Glutamatergic neuron (in vitro differentiated cells): ENCODE data around the gene NPHP4. TPM values are rescaled to one million over a fixed set of nuclear protein-coding genes. Genes with fewer than 3 reads are reported as not detected.
"Not testable (repeated sequence)": the region's sequence is repeated elsewhere in the genome, so short reads cannot be mapped to it uniquely, and the experiment has no call there.

Experiments used
- DNase-seq: peaks from one replicate; pipeline ENCODE4 v3.0.0; 2022
- H3K27ac Mint-ChIP-seq: one replicate; pipeline ENCODE4 v1.8.0; 2020; ENCODE audit warnings: mild to moderate bottlenecking, mixed read lengths, inconsistent platforms; ENCODE audit not compliant: unreplicated experiment
- H3K27me3 Mint-ChIP-seq: one replicate; pipeline ENCODE4 v1.8.0; 2020; ENCODE audit warnings: mild to moderate bottlenecking, moderate library complexity, mixed read lengths, inconsistent platforms; ENCODE audit not compliant: unreplicated experiment
- H3K36me3 Mint-ChIP-seq: one replicate; pipeline ENCODE4 v1.8.0; 2020; ENCODE audit warnings: mild to moderate bottlenecking, mixed read lengths, inconsistent platforms; ENCODE audit not compliant: unreplicated experiment
- H3K4me1 Mint-ChIP-seq: one replicate; pipeline ENCODE4 v1.8.0; 2020; ENCODE audit warnings: mild to moderate bottlenecking, low read depth, mixed read lengths, inconsistent platforms; ENCODE audit not compliant: unreplicated experiment
- H3K4me3 Mint-ChIP-seq: one replicate; pipeline ENCODE4 v1.8.0; 2020; ENCODE audit warnings: mild to moderate bottlenecking, mixed read lengths, inconsistent platforms; ENCODE audit not compliant: unreplicated experiment
- H3K9me3 Mint-ChIP-seq: one replicate; pipeline ENCODE4 v1.8.0; 2020; ENCODE audit warnings: mild to moderate bottlenecking, moderate library complexity, mixed read lengths, inconsistent platforms; ENCODE audit not compliant: unreplicated experiment
- CTCF ChIP-seq: fragments of 200-600 bp; sonication (generic); IDR thresholded peaks from one replicate; pipeline ENCODE4 v1.5.0; 2021; ENCODE audit not compliant: partially characterized antibody, unreplicated experiment
- total RNA-seq: library from RNA; stranded (reverse); fragmentation: NEBNext Ultra II Directional; extraction: Animal tissue kit (Norgen Biotek cat#: 25700); gene quantifications from one replicate; pipeline ENCODE4 v1.2.1, GENCODE V29; 2021; ENCODE audit not compliant: unreplicated experiment

Gene NPHP4
- total RNA-seq, 1 donor from 2014 or later: 28.4 TPM

GRCh38 chr1:5927506-5928370 lies 64.5 kb downstream of the NPHP4 start:
- Mint-ChIP-seq H3K9me3 (no peaks in the 10 kb centered on the region), H3K27me3 (no peaks in the 10 kb centered on the region), H3K27ac (no peak overlapping the region), H3K36me3 (peaks cover 24% of the 10 kb centered on the region), H3K4me3 (no peak overlapping the region), H3K4me1 (no peaks in the 10 kb centered on the region)
- DNase-seq: no peak
- TF ChIP-seq CTCF: no peak

- peaks cover 24% of the 10 kb centered on the region for H3K36me3 Mint-ChIP-seq
- H3K9me3 Mint-ChIP-seq: no peaks in the 10 kb centered on the region
- H3K4me3 Mint-ChIP-seq: no peak overlapping the region
- TF ChIP-seq CTCF: no peak
- no peak for DNase-seq
- no peak overlapping the region for H3K27ac Mint-ChIP-seq
- no peaks in the 10 kb centered on the region for H3K4me1 Mint-ChIP-seq
- H3K27me3 Mint-ChIP-seq: no peaks in the 10 kb centered on the region
Observed at GRCh38 chr1:5926686-5927435, 65.4 kb downstream of the NPHP4 start.

GRCh38 chr1:5922700-5923330 lies 69.4 kb downstream of the NPHP4 start:
- DNase-seq, H3K27ac Mint-ChIP-seq: not testable (repeated sequence)

GRCh38 chr1:5921671-5922070 lies 70.6 kb downstream of the NPHP4 start:
- peaks cover 20% of the 10 kb centered on the region for H3K36me3 Mint-ChIP-seq
- H3K4me3 Mint-ChIP-seq: no peak overlapping the region
- H3K27ac Mint-ChIP-seq: no peak overlapping the region
- H3K27me3 Mint-ChIP-seq: no peaks in the 10 kb centered on the region
- TF ChIP-seq CTCF: no peak
- H3K4me1 Mint-ChIP-seq: peaks cover 6% of the 10 kb centered on the region
- DNase-seq: no peak
- no peaks in the 10 kb centered on the region for H3K9me3 Mint-ChIP-seq

More at GRCh38 chr1:5922700-5923330, 69.4 kb downstream of the NPHP4 start:
- H3K4me3 Mint-ChIP-seq, H3K9me3 Mint-ChIP-seq, H3K4me1 Mint-ChIP-seq, H3K27me3 Mint-ChIP-seq: not testable (repeated sequence)
- H3K36me3 Mint-ChIP-seq: peaks cover 28% of the 10 kb centered on the region

- Mint-ChIP-seq H3K36me3 (peaks cover 19% of the 10 kb centered on the region), H3K27ac (no peak overlapping the region), H3K9me3 (no peaks in the 10 kb centered on the region), H3K27me3 (no peaks in the 10 kb centered on the region), H3K4me3 (no peak overlapping the region), H3K4me1 (peaks cover 6% of the 10 kb centered on the region)
- no peak for DNase-seq
- no peak for TF ChIP-seq CTCF
Observed at GRCh38 chr1:5921129-5921528, 71.1 kb downstream of the NPHP4 start.
